ENCODE data around the gene PARD3B. TPM values are rescaled to one million over a fixed set of nuclear protein-coding genes. Genes with fewer than 3 reads are reported as not detected.

The PARD3B gene
- total and polyA plus RNA-seq, 5 donors, result 3.0 to 18.6 (median 15.6) TPM

- ATAC-seq (no peak), DNase-seq (no peak)
- intact Hi-C loops (cut with DNase I), result no loop called here
- no peaks in the 10 kb centered on the region for H3K9me3 ChIP-seq (ENCODE audit: control insufficient read depth, low read length)
- no peak overlapping the region for H3K27ac ChIP-seq (ENCODE audit: low read length)
- no peaks in the 10 kb centered on the region for H3K27me3 ChIP-seq (ENCODE audit: control insufficient read depth, insufficient read depth)
- H3K4me1 ChIP-seq (ENCODE audit: control insufficient read depth, insufficient read depth, low read length), result no peaks in the 10 kb centered on the region
- H3K4me3 ChIP-seq (ENCODE audit: low read length), result no peak overlapping the region
- 70% methylated on average over 5 of the region's 5 CpGs for WGBS
Measured at GRCh38 chr2:205311201-205311600, 765.9 kb downstream of the PARD3B start.

GRCh38 chr2:205321231-205321630 is 776.0 kb downstream of the PARD3B start:
- no peaks in the 10 kb centered on the region for H3K4me1 ChIP-seq (ENCODE audit: control insufficient read depth, insufficient read depth, low read length)
- intact Hi-C loops (cut with DNase I), result no loop called here
- H3K4me3 ChIP-seq (ENCODE audit: low read length), result no peak overlapping the region
- no peak for DNase-seq
- ATAC-seq, result no peak
- no peak overlapping the region for H3K27ac ChIP-seq (ENCODE audit: low read length)
- no peaks in the 10 kb centered on the region for H3K27me3 ChIP-seq (ENCODE audit: control insufficient read depth, insufficient read depth)
- WGBS, result 86% methylated on average over 2 of the region's 2 CpGs
- no peaks in the 10 kb centered on the region for H3K9me3 ChIP-seq (ENCODE audit: control insufficient read depth, low read length)

GRCh38 chr2:205323929-205324328 is 778.7 kb downstream of the PARD3B start:
- 96% methylated on average over 2 of the region's 2 CpGs for WGBS
- intact Hi-C loops (cut with DNase I), result no loop called here

DNA sequence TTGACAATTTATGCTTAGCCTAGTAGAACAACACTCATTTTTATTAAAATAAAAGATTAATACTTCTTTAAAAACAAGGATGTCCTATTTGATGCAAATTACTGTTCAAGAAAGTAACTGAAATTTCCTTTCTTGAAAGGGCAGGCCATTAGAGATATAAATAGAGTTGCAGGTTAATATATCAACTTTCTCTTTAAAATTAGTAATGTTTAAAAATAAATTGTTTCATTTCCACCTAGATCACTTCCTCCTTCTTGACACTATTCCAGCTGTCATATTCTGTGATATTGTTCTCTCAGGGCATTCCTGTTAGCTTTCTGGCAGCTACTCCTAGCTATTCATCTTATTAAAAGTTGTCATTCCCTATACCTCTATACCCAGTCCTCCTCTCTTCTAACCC is 779.1 kb downstream of the PARD3B start:
- no peak for DNase-seq
- no peak overlapping the region for H3K27ac ChIP-seq (ENCODE audit: low read length)
- no peaks in the 10 kb centered on the region for H3K9me3 ChIP-seq (ENCODE audit: control insufficient read depth, low read length)
- no peaks in the 10 kb centered on the region for H3K27me3 ChIP-seq (ENCODE audit: control insufficient read depth, insufficient read depth)
- no peaks in the 10 kb centered on the region for H3K4me1 ChIP-seq (ENCODE audit: control insufficient read depth, insufficient read depth, low read length)
- H3K4me3 ChIP-seq (ENCODE audit: low read length), result no peak overlapping the region
- intact Hi-C loops (cut with DNase I), result no loop called here
- ATAC-seq, result no peak

More at GRCh38 chr2:205323929-205324328, 778.7 kb downstream of the PARD3B start:
- ATAC-seq (no peak), DNase-seq (no peak)
- H3K4me3 ChIP-seq (ENCODE audit: low read length), result no peak overlapping the region
- H3K9me3 ChIP-seq (ENCODE audit: control insufficient read depth, low read length), result no peaks in the 10 kb centered on the region
- no peaks in the 10 kb centered on the region for H3K4me1 ChIP-seq (ENCODE audit: control insufficient read depth, insufficient read depth, low read length)
- no peak overlapping the region for H3K27ac ChIP-seq (ENCODE audit: low read length)
- no peaks in the 10 kb centered on the region for H3K27me3 ChIP-seq (ENCODE audit: control insufficient read depth, insufficient read depth)

GRCh38 chr2:205333351-205333750 is 788.1 kb downstream of the PARD3B start:
- intact Hi-C loops (cut with DNase I), result no loop called here
- Histone ChIP-seq H3K27me3 (ENCODE audit: control insufficient read depth, insufficient read depth) (no peaks in the 10 kb centered on the region), H3K4me3 (ENCODE audit: low read length) (no peak overlapping the region), H3K4me1 (ENCODE audit: control insufficient read depth, insufficient read depth, low read length) (no peaks in the 10 kb centered on the region), H3K9me3 (ENCODE audit: control insufficient read depth, low read length) (no peaks in the 10 kb centered on the region), H3K27ac (ENCODE audit: low read length) (no peak overlapping the region)
- WGBS, result 84% methylated on average over 1 of the region's 1 CpG
- ATAC-seq (no peak), DNase-seq (no peak)

- no peak for ATAC-seq
- Histone ChIP-seq H3K27ac (ENCODE audit: low read length) (no peak overlapping the region), H3K4me3 (ENCODE audit: low read length) (no peak overlapping the region), H3K4me1 (ENCODE audit: control insufficient read depth, insufficient read depth, low read length) (no peaks in the 10 kb centered on the region), H3K27me3 (ENCODE audit: control insufficient read depth, insufficient read depth) (no peaks in the 10 kb centered on the region), H3K9me3 (ENCODE audit: control insufficient read depth, low read length) (no peaks in the 10 kb centered on the region)
- intact Hi-C loops (cut with DNase I), result no loop called here
- no peak for DNase-seq
Measured at GRCh38 chr2:205337274-205337673, 792.0 kb downstream of the PARD3B start.

DNA sequence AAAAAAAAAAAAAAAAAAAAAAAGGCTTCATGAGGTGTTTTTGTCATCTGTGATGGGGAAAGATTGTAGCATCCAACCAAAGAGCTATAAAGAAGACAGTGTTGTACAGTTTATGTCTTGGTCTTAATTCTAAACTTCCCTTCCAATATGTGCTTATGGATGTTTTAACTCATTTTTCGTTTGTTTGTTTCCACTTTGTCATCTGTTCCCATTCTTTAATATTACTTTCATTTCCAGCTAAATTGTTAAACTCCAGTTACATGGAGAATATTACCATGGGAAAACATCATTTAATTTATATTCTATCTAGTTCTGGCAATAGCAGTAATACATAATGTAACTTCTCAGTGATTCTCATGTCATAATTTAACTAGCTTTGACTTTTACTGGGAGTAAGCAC is 792.9 kb downstream of the PARD3B start:
- no peak for ATAC-seq
- no peak overlapping the region for H3K4me3 ChIP-seq (ENCODE audit: low read length)
- intact Hi-C loops (cut with DNase I), result no loop called here

GRCh38 chr2:205343103-205343502 is 797.8 kb downstream of the PARD3B start:
- H3K4me1 ChIP-seq (ENCODE audit: control insufficient read depth, insufficient read depth, low read length), result no peaks in the 10 kb centered on the region
- WGBS, result 54% methylated on average over 4 of the region's 4 CpGs
- DNase-seq (no peak), ATAC-seq (no peak)
- intact Hi-C loops (cut with DNase I), result no loop called here
- H3K9me3 ChIP-seq (ENCODE audit: control insufficient read depth, low read length), result no peaks in the 10 kb centered on the region
- H3K27ac ChIP-seq (ENCODE audit: low read length), result no peak overlapping the region
- no peak overlapping the region for H3K4me3 ChIP-seq (ENCODE audit: low read length)
- no peaks in the 10 kb centered on the region for H3K27me3 ChIP-seq (ENCODE audit: control insufficient read depth, insufficient read depth)

More for the DNA sequence above, 792.9 kb downstream of the PARD3B start:
- no peaks in the 10 kb centered on the region for H3K4me1 ChIP-seq (ENCODE audit: control insufficient read depth, insufficient read depth, low read length)
- WGBS, result 97% methylated on average over 1 of the region's 1 CpG
- DNase-seq, result no peak
- H3K27ac ChIP-seq (ENCODE audit: low read length), result no peak overlapping the region
- no peaks in the 10 kb centered on the region for H3K27me3 ChIP-seq (ENCODE audit: control insufficient read depth, insufficient read depth)
- no peaks in the 10 kb centered on the region for H3K9me3 ChIP-seq (ENCODE audit: control insufficient read depth, low read length)

DNA sequence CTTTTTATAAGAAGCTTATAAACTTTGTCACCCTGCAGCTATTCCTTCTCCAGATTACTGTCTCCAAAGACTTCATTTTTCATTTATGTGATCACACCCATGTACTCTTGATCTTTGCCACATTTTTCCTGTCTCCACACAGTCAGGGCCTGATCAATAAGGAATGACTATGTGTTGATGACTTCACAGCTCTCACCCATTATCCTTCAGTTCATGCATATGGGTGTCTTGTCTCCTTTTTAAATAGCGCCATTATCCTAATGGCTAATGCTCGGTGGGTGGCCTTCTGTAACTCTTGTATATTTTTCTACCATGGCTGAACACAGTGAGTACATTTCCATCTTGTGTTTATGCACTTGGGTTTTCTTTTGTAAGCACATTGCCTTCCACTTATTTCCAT is 801.4 kb downstream of the PARD3B start:
- Histone ChIP-seq H3K4me3 (ENCODE audit: low read length) (no peak overlapping the region), H3K27ac (ENCODE audit: low read length) (no peak overlapping the region), H3K27me3 (ENCODE audit: control insufficient read depth, insufficient read depth) (no peaks in the 10 kb centered on the region), H3K9me3 (ENCODE audit: control insufficient read depth, low read length) (no peaks in the 10 kb centered on the region), H3K4me1 (ENCODE audit: control insufficient read depth, insufficient read depth, low read length) (no peaks in the 10 kb centered on the region)
- WGBS, result 98% methylated on average over 2 of the region's 2 CpGs
- ATAC-seq (no peak), DNase-seq (no peak)
- intact Hi-C loops (cut with DNase I), result no loop called here

DNA sequence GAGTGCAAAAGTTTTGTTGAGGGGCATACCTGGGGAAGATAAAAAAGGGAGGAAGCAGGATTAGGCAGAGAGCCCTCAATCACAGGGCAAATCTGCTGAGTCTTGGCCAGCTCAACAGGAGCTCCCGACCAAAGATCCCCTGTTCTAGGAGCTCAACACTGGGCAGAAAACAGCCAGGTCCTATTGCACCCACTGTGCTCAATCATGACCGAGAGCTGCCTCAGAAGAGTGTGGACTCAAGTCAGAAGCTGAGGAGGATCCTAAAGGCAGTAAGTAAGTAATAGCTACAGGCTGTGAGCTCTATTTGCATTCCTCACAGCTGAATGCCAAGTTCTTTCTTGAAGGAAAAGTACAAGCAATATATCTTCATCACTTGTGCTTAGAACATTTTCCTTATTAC is 802.6 kb downstream of the PARD3B start:
- ATAC-seq (no peak), DNase-seq (no peak)
- 73% methylated on average over 2 of the region's 2 CpGs for WGBS
- Histone ChIP-seq H3K9me3 (ENCODE audit: control insufficient read depth, low read length) (no peaks in the 10 kb centered on the region), H3K27me3 (ENCODE audit: control insufficient read depth, insufficient read depth) (no peaks in the 10 kb centered on the region), H3K27ac (ENCODE audit: low read length) (no peak overlapping the region), H3K4me1 (ENCODE audit: control insufficient read depth, insufficient read depth, low read length) (no peaks in the 10 kb centered on the region), H3K4me3 (ENCODE audit: low read length) (no peak overlapping the region)
- intact Hi-C loops (cut with DNase I), result no loop called here

DNA sequence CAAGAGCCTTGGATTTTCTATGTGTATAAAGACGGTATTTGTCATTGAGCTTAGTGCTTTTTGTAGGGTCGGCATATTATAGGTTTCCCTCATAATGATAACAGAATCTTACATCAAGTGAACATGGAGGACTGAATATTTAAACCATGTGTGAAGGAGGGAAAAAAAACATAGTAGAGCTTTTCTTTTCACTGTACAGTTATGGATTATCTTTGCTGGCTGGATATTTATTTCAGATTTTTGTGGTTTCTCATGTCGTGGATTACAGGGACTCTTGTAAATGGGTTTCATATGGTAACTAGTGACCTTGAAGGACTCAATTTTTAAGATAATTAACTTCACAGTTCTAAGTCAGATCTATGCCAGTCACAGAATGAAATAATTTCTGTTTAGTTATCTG is 806.8 kb downstream of the PARD3B start:
- Histone ChIP-seq H3K4me3 (ENCODE audit: low read length) (no peak overlapping the region), H3K27me3 (ENCODE audit: control insufficient read depth, insufficient read depth) (no peaks in the 10 kb centered on the region), H3K27ac (ENCODE audit: low read length) (no peak overlapping the region), H3K4me1 (ENCODE audit: control insufficient read depth, insufficient read depth, low read length) (no peaks in the 10 kb centered on the region), H3K9me3 (ENCODE audit: control insufficient read depth, low read length) (no peaks in the 10 kb centered on the region)
- WGBS, result 86% methylated on average over 3 of the region's 3 CpGs
- ATAC-seq (no peak), DNase-seq (no peak)
- intact Hi-C loops (cut with DNase I), result no loop called here

GRCh38 chr2:205352593-205352992 is 807.3 kb downstream of the PARD3B start:
- Histone ChIP-seq H3K27me3 (ENCODE audit: control insufficient read depth, insufficient read depth) (no peaks in the 10 kb centered on the region), H3K4me3 (ENCODE audit: low read length) (no peak overlapping the region), H3K9me3 (ENCODE audit: control insufficient read depth, low read length) (no peaks in the 10 kb centered on the region), H3K4me1 (ENCODE audit: control insufficient read depth, insufficient read depth, low read length) (no peaks in the 10 kb centered on the region), H3K27ac (ENCODE audit: low read length) (no peak overlapping the region)
- DNase-seq (no peak), ATAC-seq (no peak)
- WGBS, result 95% methylated on average over 3 of the region's 3 CpGs
- intact Hi-C loops (cut with DNase I), result no loop called here

All from right cardiac atrium (tissue), 5 donors.